Uterus (tissue), 4 donors: ENCODE measurements around the gene ACO2. TPM values are rescaled to one million over a fixed set of nuclear protein-coding genes. Genes with fewer than 3 reads are reported as not detected.
A peak's percentile ranks its signal among the peaks of the same experiment; 100 is the strongest.

Source experiments
- DNase-seq, 2 donors: peaks; one replicate each; pipeline ENCODE4 v3.0.0-alpha.2; 2019 to 2020
- H3K27ac ChIP-seq, 2 donors: fragments of 200-600 bp; sonication (generic); 1 replicate in 1 of 2; 2 replicates in 1 of 2; pipeline ENCODE4 v1.5.1; 2016 to 2018
- H3K27me3 ChIP-seq, 2 donors: fragments of 200-600 bp; sonication (generic); one replicate each; pipeline ENCODE4 v1.5.1; 2018 to 2019; ENCODE audit warnings: control low read depth in 1 of 2
- H3K36me3 ChIP-seq, 2 donors: fragments of 200-600 bp; sonication (generic); one replicate each; pipeline ENCODE4 v1.5.1; 2019; ENCODE audit warnings: control low read depth in 1 of 2
- H3K4me1 ChIP-seq, 2 donors: fragments of 200-600 bp; sonication (generic); one replicate each; pipeline ENCODE4 v1.5.1; 2018 to 2019; ENCODE audit warnings: control low read depth in 1 of 2
- H3K4me3 ChIP-seq, 2 donors: fragments of 200-600 bp; sonication (generic); 1 replicate in 1 of 2; 2 replicates in 1 of 2; pipeline ENCODE4 v1.5.1; 2018 to 2019; ENCODE audit warnings: mild to moderate bottlenecking in 1 of 2
- H3K9me3 ChIP-seq, 2 donors: fragments of 200-600 bp; sonication (generic); one replicate each; pipeline ENCODE4 v1.5.1; 2019; ENCODE audit warnings: control low read depth in 1 of 2
- POLR2A ChIP-seq, 2 donors: fragments of 450-650 bp; IDR thresholded peaks; one replicate each; pipeline ENCODE4 v1.6.1; 2016; ENCODE audit warnings: antibody characterized with exemption in 2 of 2, mild to moderate bottlenecking in 1 of 2, moderate library complexity in 1 of 2
- intact Hi-C: fragments of 100-400 bp; cut with DNase I; formaldehyde crosslinking; loops from one replicate; pipeline ENCODE4 v1.15.1; 2023; ENCODE audit warnings: low total_unique reads
- total RNA-seq, 4 donors: library from RNA; depleted of rRNA in 3 of 4; stranded (reverse); fragments of >200 nt in 3 of 4; gene quantifications; one replicate each; pipeline versions ENCODE4 v1.1.0 to v1.2.4, GENCODE V29; 2014 to 2023
- TF ChIP-seq, protein P1 (sequence below), 4 experiments: fragments of 200-600 bp in 2 of 4; fragments of 450-650 bp in 2 of 4; sonication (generic) in 2 of 4; IDR thresholded peaks; one replicate each; pipeline ENCODE4 v1.5.1; 2016 to 2019; ENCODE audit warnings: antibody characterized with exemption in 4 of 4, mild to moderate bottlenecking in 2 of 4, moderate library complexity in 1 of 4
- donor health status: DM: yes; HTN: yes; CAD: no.

ACO2 gene
- total RNA-seq, 4 donors from 2014 or later: 21.5 to 64.4 (median 47.1) TPM

GRCh38 chr22:41517172-41518047 is 48.5 kb downstream of the ACO2 start:
- TF ChIP-seq, protein P1, sequence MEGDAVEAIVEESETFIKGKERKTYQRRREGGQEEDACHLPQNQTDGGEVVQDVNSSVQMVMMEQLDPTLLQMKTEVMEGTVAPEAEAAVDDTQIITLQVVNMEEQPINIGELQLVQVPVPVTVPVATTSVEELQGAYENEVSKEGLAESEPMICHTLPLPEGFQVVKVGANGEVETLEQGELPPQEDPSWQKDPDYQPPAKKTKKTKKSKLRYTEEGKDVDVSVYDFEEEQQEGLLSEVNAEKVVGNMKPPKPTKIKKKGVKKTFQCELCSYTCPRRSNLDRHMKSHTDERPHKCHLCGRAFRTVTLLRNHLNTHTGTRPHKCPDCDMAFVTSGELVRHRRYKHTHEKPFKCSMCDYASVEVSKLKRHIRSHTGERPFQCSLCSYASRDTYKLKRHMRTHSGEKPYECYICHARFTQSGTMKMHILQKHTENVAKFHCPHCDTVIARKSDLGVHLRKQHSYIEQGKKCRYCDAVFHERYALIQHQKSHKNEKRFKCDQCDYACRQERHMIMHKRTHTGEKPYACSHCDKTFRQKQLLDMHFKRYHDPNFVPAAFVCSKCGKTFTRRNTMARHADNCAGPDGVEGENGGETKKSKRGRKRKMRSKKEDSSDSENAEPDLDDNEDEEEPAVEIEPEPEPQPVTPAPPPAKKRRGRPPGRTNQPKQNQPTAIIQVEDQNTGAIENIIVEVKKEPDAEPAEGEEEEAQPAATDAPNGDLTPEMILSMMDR (IDR thresholded peaks at IDR 0.05): peak; percentile 89 to 93 (median 90)
- no peak for TF ChIP-seq POLR2A (IDR thresholded peaks at IDR 0.05)
- peak; percentile 80 to 81 for DNase-seq

DNA sequence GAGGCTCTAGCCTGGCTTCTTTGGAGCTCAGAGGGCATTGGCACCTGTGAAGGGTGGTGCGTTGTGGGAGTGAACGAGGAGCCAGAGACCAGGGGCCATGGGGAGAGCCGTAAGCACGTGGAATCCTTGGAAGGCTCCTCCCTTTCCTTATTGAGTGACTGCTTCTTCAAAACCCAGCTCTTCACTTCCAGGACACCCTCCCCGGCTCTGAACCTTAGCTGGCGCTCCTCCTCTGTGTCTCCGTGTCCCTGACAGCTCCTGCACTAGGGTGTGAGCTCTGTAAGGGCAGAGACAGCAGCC is 49.1 kb downstream of the ACO2 start:
- Histone ChIP-seq H3K27ac (peak overlapping the region; percentile 24 to 53), H3K9me3 (no peaks in the 10 kb centered on the region), H3K36me3 (no peaks in the 10 kb centered on the region), H3K4me3 (no peak overlapping the region), H3K27me3 (no peaks in the 10 kb centered on the region), H3K4me1 (no peaks in the 10 kb centered on the region)
- DNase-seq: no peak
- TF ChIP-seq, protein P1 (IDR thresholded peaks at IDR 0.05): no peak
- no peak for TF ChIP-seq POLR2A (IDR thresholded peaks at IDR 0.05)
- intact Hi-C loops: loop anchor here (5.0 kb wide), 1 partner anchor 116 kb away; no protein-coding TSS in a partner anchor

More at GRCh38 chr22:41517172-41518047, 48.5 kb downstream of the ACO2 start:
- H3K27ac ChIP-seq: peak overlapping the region; percentile 24 to 53
- H3K4me3 ChIP-seq: no peak overlapping the region
- H3K27me3 ChIP-seq: no peaks in the 10 kb centered on the region
- H3K9me3 ChIP-seq: no peaks in the 10 kb centered on the region
- intact Hi-C loops: loop anchor here (5.0 kb wide), 1 partner anchor 115 kb away; no protein-coding TSS in a partner anchor
- H3K4me1 ChIP-seq: peaks cover 0 to 3% of the 10 kb centered on the region in 2 donors
- no peaks in the 10 kb centered on the region for H3K36me3 ChIP-seq

DNA sequence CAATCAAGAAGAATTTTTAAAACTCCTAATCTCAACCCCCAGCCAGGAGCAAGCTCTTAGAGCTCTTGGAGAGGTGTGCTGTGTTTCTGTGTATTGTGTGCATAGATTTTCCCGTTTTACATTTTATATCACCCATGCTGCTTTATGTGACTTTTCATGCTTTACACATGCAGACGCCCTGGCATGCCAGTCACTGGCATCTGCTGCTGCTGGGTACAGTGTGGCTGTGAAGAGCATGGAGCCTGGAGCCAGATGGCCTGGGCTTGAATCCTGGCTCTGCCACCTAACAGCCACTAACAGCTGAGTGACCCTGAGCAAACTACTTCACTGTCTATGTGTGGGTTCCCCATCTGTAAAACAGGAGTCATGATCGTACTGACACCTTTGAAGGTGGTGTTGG is 52.2 kb downstream of the ACO2 start:
- Histone ChIP-seq H3K36me3 (no peaks in the 10 kb centered on the region), H3K27me3 (no peaks in the 10 kb centered on the region), H3K4me1 (peaks cover 0 to 9% of the 10 kb centered on the region in 2 donors), H3K27ac (no peak overlapping the region), H3K4me3 (no peak overlapping the region), H3K9me3 (no peaks in the 10 kb centered on the region)
- no peak for TF ChIP-seq POLR2A (IDR thresholded peaks at IDR 0.05)
- TF ChIP-seq, protein P1 (IDR thresholded peaks at IDR 0.05): no peak
- intact Hi-C loops: no loop called here
- DNase-seq: no peak

DNA sequence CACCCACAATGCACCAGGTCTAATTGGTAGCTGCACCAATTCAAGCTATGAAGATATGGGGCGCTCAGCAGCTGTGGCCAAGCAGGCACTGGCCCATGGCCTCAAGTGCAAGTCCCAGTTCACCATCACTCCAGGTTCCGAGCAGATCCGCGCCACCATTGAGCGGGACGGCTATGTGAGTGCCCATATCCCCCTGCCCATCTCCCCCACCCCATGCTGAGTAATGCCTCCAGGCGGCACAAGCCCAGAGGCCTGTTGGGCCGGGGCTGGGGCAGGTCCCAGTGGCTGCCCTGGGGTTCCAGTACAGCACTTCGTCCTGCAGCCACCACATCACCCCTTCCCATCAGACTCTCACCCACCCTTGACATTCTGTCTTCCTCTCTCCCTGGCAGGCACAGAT is 53.9 kb downstream of the ACO2 start:
- peak overlapping the region; percentile 85 to 89 for H3K27ac ChIP-seq
- H3K27me3 ChIP-seq: no peaks in the 10 kb centered on the region
- no peak overlapping the region for H3K4me3 ChIP-seq
- TF ChIP-seq, protein P1 (IDR thresholded peaks at IDR 0.05): no peak
- no peak for TF ChIP-seq POLR2A (IDR thresholded peaks at IDR 0.05)
- H3K4me1 ChIP-seq: peaks cover 0 to 14% of the 10 kb centered on the region in 2 donors
- no peak for DNase-seq
- intact Hi-C loops: no loop called here
- H3K9me3 ChIP-seq: no peaks in the 10 kb centered on the region
- H3K36me3 ChIP-seq: no peaks in the 10 kb centered on the region

GRCh38 chr22:41523464-41524221 is 54.7 kb downstream of the ACO2 start:
- H3K4me1 ChIP-seq: peaks cover 0 to 14% of the 10 kb centered on the region in 2 donors
- no peak for TF ChIP-seq POLR2A (IDR thresholded peaks at IDR 0.05)
- TF ChIP-seq, protein P1 (IDR thresholded peaks at IDR 0.05): no peak
- no peaks in the 10 kb centered on the region for H3K9me3 ChIP-seq
- H3K27me3 ChIP-seq: no peaks in the 10 kb centered on the region
- intact Hi-C loops: no loop called here
- no peak overlapping the region for H3K4me3 ChIP-seq
- no peaks in the 10 kb centered on the region for H3K36me3 ChIP-seq
- peak overlapping the region; percentile 85 to 89 for H3K27ac ChIP-seq
- DNase-seq: peak in 1 of 2 donors; percentile 40
